Hematopoietic multipotent progenitor cell treated with erythropoietin and hydrocortisone succinate and interleukin-3 and kit ligand, for 15 days (in vitro differentiated cells): Measurements from ENCODE around the gene EEF2.
"Not testable (repeated sequence)": the region's sequence is repeated elsewhere in the genome, so short reads cannot be mapped to it uniquely, and the experiment has no call there.

ENCODE experiments used
- DNase-seq: peaks from one replicate; pipeline ENCODE4 v3.0.0-alpha.2; 2015; ENCODE audit warnings: low spot score

Gene EEF2

GRCh38 chr19:3968556-3969434, 16.5 kb downstream of the EEF2 start:
- DNase-seq = no peak

- not testable (repeated sequence) for DNase-seq
Measured at GRCh38 chr19:3967983-3968382, 17.3 kb downstream of the EEF2 start.

- no peak for DNase-seq
Measured at GRCh38 chr19:3966051-3967017, 18.9 kb downstream of the EEF2 start.

- no peak for DNase-seq
Measured at GRCh38 chr19:3964256-3965194, 20.7 kb downstream of the EEF2 start.

- DNase-seq = no peak
Measured at GRCh38 chr19:3963458-3964255, 21.6 kb downstream of the EEF2 start.

GRCh38 chr19:3961007-3961406, 24.3 kb downstream of the EEF2 start:
- DNase-seq = no peak

- DNase-seq = no peak
Measured at GRCh38 chr19:3959766-3960131, 25.5 kb downstream of the EEF2 start.

- no peak for DNase-seq
Measured at GRCh38 chr19:3958836-3959765, 26.2 kb downstream of the EEF2 start.

GRCh38 chr19:3955688-3956087, 29.6 kb downstream of the EEF2 start:
- no peak for DNase-seq

- not testable (repeated sequence) for DNase-seq
Measured at GRCh38 chr19:3955276-3955675, 30.0 kb downstream of the EEF2 start.

- DNase-seq = no peak
Measured at GRCh38 chr19:3954107-3954506, 31.2 kb downstream of the EEF2 start.

GRCh38 chr19:3952755-3953276, 32.4 kb downstream of the EEF2 start:
- DNase-seq = not testable (repeated sequence)

GRCh38 chr19:3950871-3951861, 34.1 kb downstream of the EEF2 start:
- DNase-seq = peak; percentile 63

- no peak for DNase-seq
Measured at GRCh38 chr19:3949997-3950859, 35.0 kb downstream of the EEF2 start.

- no peak for DNase-seq
Measured at GRCh38 chr19:3949294-3949693, 36.0 kb downstream of the EEF2 start.

GRCh38 chr19:3947316-3947933, 37.8 kb downstream of the EEF2 start:
- not testable (repeated sequence) for DNase-seq

- DNase-seq = no peak
Measured at GRCh38 chr19:3945838-3946237, 39.4 kb downstream of the EEF2 start.
